ENCODE results near the gene ASB4.
"Not testable (repeated sequence)": the region's sequence is repeated elsewhere in the genome, so short reads cannot be mapped to it uniquely, and the experiment has no call there.

ASB4 gene

DNA sequence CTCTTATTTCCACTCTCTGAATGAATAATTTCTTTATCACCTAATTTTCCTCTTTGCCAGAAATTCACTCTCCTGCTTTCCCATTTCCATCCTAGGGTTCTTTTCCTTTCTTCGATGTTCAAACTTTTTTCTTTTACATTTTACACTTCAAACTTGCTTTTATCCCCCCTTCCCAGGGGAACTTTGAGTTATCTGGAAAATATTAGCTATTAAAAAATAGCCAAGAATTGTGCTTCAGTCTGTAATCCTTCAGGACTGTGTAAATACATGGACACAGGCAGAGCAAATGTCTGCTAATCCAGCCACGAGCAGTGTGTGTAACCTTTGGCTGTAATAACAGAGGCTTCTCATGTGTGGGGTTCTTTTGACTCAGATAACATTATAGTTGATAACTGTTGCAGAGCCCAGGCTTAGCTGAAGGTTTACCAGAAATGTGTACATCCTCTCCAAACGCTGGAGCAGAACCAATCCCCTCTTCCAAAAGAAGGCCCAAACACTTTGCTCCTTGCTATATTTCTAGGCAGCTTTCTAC, 4.6 kb downstream of the ASB4 start:
- TF ChIP-seq EZH2 (IDR thresholded peaks at IDR 0.05) (no peak), POLR2AphosphoS5 (IDR thresholded peaks at IDR 0.05; ENCODE audit: borderline replicate concordance, low read depth, low read length) (no peak), FOXP2 (optimal IDR thresholded peaks at IDR 0.05; ENCODE audit: control extremely low read depth, extremely low read length, insufficient read depth) (no peak)
- Histone ChIP-seq H3K9me3 (ENCODE audit: low read depth, low read length) (no peaks in the 10 kb centered on the region), H3K36me3 (ENCODE audit: insufficient read depth, low read length) (no peaks in the 10 kb centered on the region), H3K4me3 (no peak overlapping the region), H3K9ac (ENCODE audit: insufficient read length) (no peak overlapping the region), H3K27ac (no peak overlapping the region)
- DNase-seq (ENCODE audit: low read depth, low spot score), result no peak

DNA sequence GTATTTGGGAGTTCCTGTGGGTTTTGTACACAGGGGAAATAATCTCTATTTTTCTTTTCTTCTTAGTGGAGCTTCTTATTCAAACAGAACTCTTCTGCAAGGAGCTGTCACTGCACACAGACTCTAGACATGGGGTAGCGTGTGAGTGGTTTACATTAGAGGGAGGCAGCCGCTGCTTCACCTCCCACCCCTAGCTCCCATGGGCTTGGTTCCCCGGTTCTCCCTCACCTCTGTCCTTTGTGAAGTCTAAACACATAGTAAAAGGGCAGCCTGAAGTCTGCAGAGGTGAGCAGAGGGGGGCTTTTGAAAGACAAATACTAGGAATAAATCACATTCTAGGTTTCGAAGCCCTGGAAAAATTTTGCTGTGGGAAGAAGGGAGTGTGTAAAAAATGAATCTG, 5.5 kb downstream of the ASB4 start:
- no peaks in the 10 kb centered on the region for H3K9me3 ChIP-seq (ENCODE audit: low read depth, low read length)
- no peak for TF ChIP-seq EZH2 (IDR thresholded peaks at IDR 0.05)
- TF ChIP-seq POLR2AphosphoS5 (IDR thresholded peaks at IDR 0.05; ENCODE audit: borderline replicate concordance, low read depth, low read length), result no peak
- no peak for TF ChIP-seq FOXP2 (optimal IDR thresholded peaks at IDR 0.05; ENCODE audit: control extremely low read depth, extremely low read length, insufficient read depth)
- no peak for DNase-seq (ENCODE audit: low read depth, low spot score)

DNA sequence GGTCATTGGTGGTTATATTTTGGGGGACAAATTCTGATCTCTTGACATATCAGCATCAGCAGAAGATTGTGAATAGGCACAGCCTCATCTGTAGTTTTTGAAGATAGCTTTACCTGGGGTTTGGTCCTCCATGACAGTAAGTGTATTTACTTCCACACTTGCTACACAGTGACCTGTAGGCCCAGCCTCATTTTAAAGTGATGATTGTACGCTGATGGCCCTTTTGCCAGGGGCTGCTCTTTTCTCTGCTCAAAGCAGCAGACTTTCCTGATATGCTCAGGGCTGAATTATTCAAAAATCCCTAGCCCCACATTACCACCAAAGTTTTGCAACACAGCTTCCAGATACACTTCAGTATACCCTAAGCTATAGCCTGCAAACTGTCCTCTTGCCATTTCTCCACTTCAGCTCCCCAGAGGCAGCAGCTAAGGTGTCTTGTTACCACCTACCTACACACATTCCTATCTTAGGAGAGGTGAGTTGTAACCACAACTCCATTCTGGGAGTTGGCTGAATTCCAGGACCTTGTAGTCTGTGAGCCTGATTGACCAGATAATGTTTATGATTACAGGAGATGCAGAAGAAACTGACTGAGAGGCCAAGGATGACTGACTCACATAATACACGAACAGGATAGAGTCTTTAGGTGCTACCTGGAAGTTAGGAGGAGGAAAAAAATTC, 6.0 kb downstream of the ASB4 start:
- no peak for DNase-seq (ENCODE audit: low read depth, low spot score)
- TF ChIP-seq POLR2AphosphoS5 (IDR thresholded peaks at IDR 0.05; ENCODE audit: borderline replicate concordance, low read depth, low read length) (no peak), FOXP2 (optimal IDR thresholded peaks at IDR 0.05; ENCODE audit: control extremely low read depth, extremely low read length, insufficient read depth) (no peak)
- Histone ChIP-seq H3K36me3 (ENCODE audit: insufficient read depth, low read length) (no peaks in the 10 kb centered on the region), H3K27ac (no peak overlapping the region), H3K9me3 (ENCODE audit: low read depth, low read length) (no peaks in the 10 kb centered on the region), H3K9ac (ENCODE audit: insufficient read length) (no peak overlapping the region), H3K4me3 (no peak overlapping the region)

More for the DNA sequence above, 5.5 kb downstream of the ASB4 start:
- Histone ChIP-seq H3K27ac (no peak overlapping the region), H3K9ac (ENCODE audit: insufficient read length) (no peak overlapping the region), H3K4me3 (no peak overlapping the region), H3K36me3 (ENCODE audit: insufficient read depth, low read length) (no peaks in the 10 kb centered on the region)

- no peaks in the 10 kb centered on the region for H3K36me3 ChIP-seq (ENCODE audit: insufficient read depth, low read length)
- TF ChIP-seq FOXP2 (optimal IDR thresholded peaks at IDR 0.05; ENCODE audit: control extremely low read depth, extremely low read length, insufficient read depth), result no peak
- no peak overlapping the region for H3K27ac ChIP-seq
- H3K4me3 ChIP-seq, result no peak overlapping the region
- no peak for DNase-seq (ENCODE audit: low read depth, low spot score)
- H3K9me3 ChIP-seq (ENCODE audit: low read depth, low read length), result no peaks in the 10 kb centered on the region
- no peak overlapping the region for H3K9ac ChIP-seq (ENCODE audit: insufficient read length)
Observed at GRCh38 chr7:95493247-95493646, 7.5 kb downstream of the ASB4 start.

DNA sequence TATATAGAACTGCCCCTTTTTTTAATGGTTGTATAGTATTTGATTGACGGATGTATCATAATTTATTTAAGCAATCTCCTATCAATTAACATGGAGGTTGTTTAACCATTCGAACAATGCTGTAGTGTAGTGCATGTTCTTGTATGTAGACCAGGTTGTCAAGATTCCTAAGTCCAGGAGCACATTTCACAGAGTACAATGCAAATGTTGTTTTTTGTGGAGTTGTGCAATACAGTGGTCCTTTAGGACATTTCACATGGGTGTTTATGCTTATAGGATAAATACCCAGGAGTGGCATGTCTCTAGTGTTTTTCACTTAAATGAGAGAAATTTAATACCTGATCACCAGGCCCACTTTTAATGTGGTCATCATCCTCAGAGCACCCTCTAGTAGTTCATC, 8.1 kb downstream of the ASB4 start:
- no peaks in the 10 kb centered on the region for H3K9me3 ChIP-seq (ENCODE audit: low read depth, low read length)
- H3K36me3 ChIP-seq (ENCODE audit: insufficient read depth, low read length), result no peaks in the 10 kb centered on the region
- TF ChIP-seq EZH2 (IDR thresholded peaks at IDR 0.05) (no peak), POLR2AphosphoS5 (IDR thresholded peaks at IDR 0.05; ENCODE audit: borderline replicate concordance, low read depth, low read length) (no peak), FOXP2 (optimal IDR thresholded peaks at IDR 0.05; ENCODE audit: control extremely low read depth, extremely low read length, insufficient read depth) (no peak)
- H3K27ac ChIP-seq, result no peak overlapping the region
- DNase-seq (ENCODE audit: low read depth, low spot score), result no peak
- H3K9ac ChIP-seq (ENCODE audit: insufficient read length), result no peak overlapping the region
- H3K4me3 ChIP-seq, result no peak overlapping the region

DNA sequence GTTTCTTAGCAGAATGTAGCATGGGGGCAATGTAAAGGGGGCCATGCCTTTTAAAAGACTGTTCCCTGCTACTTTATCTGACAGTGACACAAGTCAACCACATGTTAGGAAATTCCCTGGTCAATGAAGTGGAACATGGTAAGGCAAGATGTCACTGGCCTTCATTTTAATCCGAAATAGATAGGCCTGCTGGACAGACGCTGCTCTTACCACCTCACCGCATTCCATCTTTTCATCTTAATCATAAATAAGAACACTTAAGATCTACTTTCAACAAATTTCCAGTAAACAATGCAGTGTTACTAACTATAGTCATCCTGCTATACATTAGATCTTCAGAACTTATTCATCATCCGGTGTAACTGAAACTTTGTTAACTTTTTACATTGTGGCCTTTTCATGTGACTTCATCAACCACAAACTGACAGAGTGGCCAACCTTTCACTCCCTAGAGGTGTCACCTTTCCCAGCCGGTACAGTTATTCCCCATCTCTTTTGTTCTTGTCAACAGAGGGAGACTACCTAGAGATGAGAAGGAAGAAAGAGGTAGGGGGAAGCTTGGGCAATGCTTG, 15.6 kb downstream of the ASB4 start:
- no peak overlapping the region for H3K27ac ChIP-seq
- H3K4me3 ChIP-seq, result no peak overlapping the region
- TF ChIP-seq FOXP2 (optimal IDR thresholded peaks at IDR 0.05; ENCODE audit: control extremely low read depth, extremely low read length, insufficient read depth) (no peak), EZH2 (IDR thresholded peaks at IDR 0.05) (no peak), POLR2AphosphoS5 (IDR thresholded peaks at IDR 0.05; ENCODE audit: borderline replicate concordance, low read depth, low read length) (no peak)
- no peaks in the 10 kb centered on the region for H3K36me3 ChIP-seq (ENCODE audit: insufficient read depth, low read length)
- no peak overlapping the region for H3K9ac ChIP-seq (ENCODE audit: insufficient read length)
- DNase-seq (ENCODE audit: low read depth, low spot score), result no peak
- H3K9me3 ChIP-seq (ENCODE audit: low read depth, low read length), result no peaks in the 10 kb centered on the region

DNA sequence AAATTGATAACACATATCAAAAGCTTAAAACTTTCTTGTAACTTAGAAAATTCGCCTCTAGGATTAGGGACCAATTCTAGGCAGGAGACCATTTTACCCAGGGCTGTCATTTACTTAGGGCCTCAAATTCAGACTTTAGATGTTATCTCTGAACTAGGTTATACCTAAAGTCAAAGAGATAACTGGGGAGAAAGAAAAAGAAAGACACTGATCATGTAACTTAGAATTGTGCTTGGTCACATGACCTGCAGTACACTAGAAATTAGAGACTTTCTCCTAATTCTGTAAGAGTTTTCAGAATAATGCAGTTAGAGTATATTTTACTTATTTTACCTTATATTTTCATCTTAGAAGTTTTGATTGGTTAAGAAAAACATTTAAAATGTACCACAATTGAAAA, 16.7 kb downstream of the ASB4 start:
- H3K27ac ChIP-seq, result no peak overlapping the region
- no peaks in the 10 kb centered on the region for H3K36me3 ChIP-seq (ENCODE audit: insufficient read depth, low read length)
- H3K9ac ChIP-seq (ENCODE audit: insufficient read length), result no peak overlapping the region
- DNase-seq (ENCODE audit: low read depth, low spot score), result no peak
- H3K4me3 ChIP-seq, result no peak overlapping the region
- H3K9me3 ChIP-seq (ENCODE audit: low read depth, low read length), result no peaks in the 10 kb centered on the region
- TF ChIP-seq EZH2 (IDR thresholded peaks at IDR 0.05) (no peak), FOXP2 (optimal IDR thresholded peaks at IDR 0.05; ENCODE audit: control extremely low read depth, extremely low read length, insufficient read depth) (no peak), POLR2AphosphoS5 (IDR thresholded peaks at IDR 0.05; ENCODE audit: borderline replicate concordance, low read depth, low read length) (no peak)

GRCh38 chr7:95503271-95504131, 17.8 kb downstream of the ASB4 start:
- Histone ChIP-seq H3K27ac (no peak overlapping the region), H3K36me3 (ENCODE audit: insufficient read depth, low read length) (no peaks in the 10 kb centered on the region), H3K9ac (ENCODE audit: insufficient read length) (no peak overlapping the region), H3K9me3 (ENCODE audit: low read depth, low read length) (no peaks in the 10 kb centered on the region), H3K4me3 (no peak overlapping the region)
- TF ChIP-seq FOXP2 (optimal IDR thresholded peaks at IDR 0.05; ENCODE audit: control extremely low read depth, extremely low read length, insufficient read depth) (no peak), POLR2AphosphoS5 (IDR thresholded peaks at IDR 0.05; ENCODE audit: borderline replicate concordance, low read depth, low read length) (no peak), EZH2 (IDR thresholded peaks at IDR 0.05) (no peak)
- no peak for DNase-seq (ENCODE audit: low read depth, low spot score)

- H3K9me3 ChIP-seq (ENCODE audit: low read depth, low read length); H3K36me3 ChIP-seq (ENCODE audit: insufficient read depth, low read length); H3K4me3 ChIP-seq; DNase-seq (ENCODE audit: low read depth, low spot score); H3K9ac ChIP-seq (ENCODE audit: insufficient read length); H3K27ac ChIP-seq: not testable (repeated sequence)
Observed at GRCh38 chr7:95504132-95504588, 18.4 kb downstream of the ASB4 start.

Measured in SK-N-MC (cell line).